Stimulated activated naive CD4-positive, alpha-beta T cell treated with Interleukin-2 at 50 U/mL for 16 hours (primary cell): Measurements from ENCODE around the gene DNM1.
A peak's percentile ranks its signal among the peaks of the same experiment; 100 is the strongest.
"Not testable (repeated sequence)": the region's sequence is repeated elsewhere in the genome, so short reads cannot be mapped to it uniquely, and the experiment has no call there.

ENCODE experiments used
- DNase-seq: peaks from one replicate; lab custom pipeline; 2025; lab: John Stamatoyannopoulos, UW

DNM1 gene

GRCh38 chr9:128225770-128226411 lies 22.7 kb downstream of the DNM1 start:
- no peak for DNase-seq

GRCh38 chr9:128226412-128226801 lies 23.2 kb downstream of the DNM1 start:
- DNase-seq = no peak

GRCh38 chr9:128230897-128231296 lies 27.7 kb downstream of the DNM1 start:
- not testable (repeated sequence) for DNase-seq

GRCh38 chr9:128231638-128232527 lies 28.7 kb downstream of the DNM1 start:
- DNase-seq = no peak

- no peak for DNase-seq
Observed at GRCh38 chr9:128232528-128233428, 29.6 kb downstream of the DNM1 start.

- DNase-seq = no peak
Observed at GRCh38 chr9:128233817-128234406, 30.7 kb downstream of the DNM1 start.

GRCh38 chr9:128242124-128242523 lies 38.9 kb downstream of the DNM1 start:
- no peak for DNase-seq

GRCh38 chr9:128242828-128243214 lies 39.6 kb downstream of the DNM1 start:
- no peak for DNase-seq

GRCh38 chr9:128243215-128244018 lies 40.2 kb downstream of the DNM1 start:
- DNase-seq = no peak

GRCh38 chr9:128244091-128244836 lies 41.1 kb downstream of the DNM1 start:
- DNase-seq = no peak

GRCh38 chr9:128244837-128245231 lies 41.7 kb downstream of the DNM1 start:
- DNase-seq = no peak

GRCh38 chr9:128245421-128246151 lies 42.4 kb downstream of the DNM1 start:
- no peak for DNase-seq

GRCh38 chr9:128246471-128246870 lies 43.3 kb downstream of the DNM1 start:
- no peak for DNase-seq

GRCh38 chr9:128247226-128247803 lies 44.1 kb downstream of the DNM1 start:
- DNase-seq = no peak

- DNase-seq = no peak
Observed at GRCh38 chr9:128249558-128249907, 46.4 kb downstream of the DNM1 start.

GRCh38 chr9:128249908-128250838 lies 47.0 kb downstream of the DNM1 start:
- peak; percentile 94 for DNase-seq

GRCh38 chr9:128250839-128251731 lies 47.9 kb downstream of the DNM1 start:
- DNase-seq = peak; percentile 9
